ENCODE data around the gene LRP11.

Gene LRP11

GRCh38 chr6:149904661-149905370 lies 40.7 kb upstream of the LRP11 start:
- H3K4me2 ChIP-seq (ENCODE audit: low read length), result no peak overlapping the region
- H3K4me3 ChIP-seq (ENCODE audit: low read depth, low read length, poor library complexity, severe bottlenecking), result no peak overlapping the region
- no peak overlapping the region for H2AFZ ChIP-seq (ENCODE audit: low read length)
- H3K79me2 ChIP-seq (ENCODE audit: insufficient read depth, low read length), result no peaks in the 10 kb centered on the region
- no peaks in the 10 kb centered on the region for H3F3A ChIP-seq (ENCODE audit: insufficient read depth, low read length)
- H3K36me3 ChIP-seq (ENCODE audit: insufficient read depth, low read length), result no peaks in the 10 kb centered on the region
- H4K20me1 ChIP-seq (ENCODE audit: insufficient read depth, low read length), result no peaks in the 10 kb centered on the region
- H3K27ac ChIP-seq (ENCODE audit: low read depth, low read length, poor library complexity, severe bottlenecking), result no peak overlapping the region
- no peak overlapping the region for H3K9ac ChIP-seq (ENCODE audit: low read length)
- no peaks in the 10 kb centered on the region for H3K9me2 ChIP-seq (ENCODE audit: low read depth, low read length)
- H3K27me3 ChIP-seq (ENCODE audit: insufficient read depth, low read length), result no peaks in the 10 kb centered on the region; the same call in 1 of the 2 replicates
- H3K4me1 ChIP-seq (ENCODE audit: insufficient read depth, low read length, severe bottlenecking), result no peaks in the 10 kb centered on the region
- H3K9me3 ChIP-seq (ENCODE audit: low read length), result no peaks in the 10 kb centered on the region
- TF ChIP-seq CTCF (IDR thresholded peaks at IDR 0.05; ENCODE audit: low read length), result no peak
- no peak for TF ChIP-seq EZH2 (IDR thresholded peaks at IDR 0.05; ENCODE audit: borderline replicate concordance, low read length)

GRCh38 chr6:149903938-149904611 lies 39.9 kb upstream of the LRP11 start:
- Histone ChIP-seq H3K27me3 (ENCODE audit: insufficient read depth, low read length) (no peaks in the 10 kb centered on the region; the same call in 1 of the 2 replicates), H3K9me2 (ENCODE audit: low read depth, low read length) (no peaks in the 10 kb centered on the region), H3K36me3 (ENCODE audit: insufficient read depth, low read length) (no peaks in the 10 kb centered on the region), H3K4me3 (ENCODE audit: low read depth, low read length, poor library complexity, severe bottlenecking) (no peak overlapping the region), H2AFZ (ENCODE audit: low read length) (no peak overlapping the region), H3K9me3 (ENCODE audit: low read length) (no peaks in the 10 kb centered on the region), H3K4me2 (ENCODE audit: low read length) (no peak overlapping the region), H3K9ac (ENCODE audit: low read length) (no peak overlapping the region), H4K20me1 (ENCODE audit: insufficient read depth, low read length) (no peaks in the 10 kb centered on the region), H3K27ac (ENCODE audit: low read depth, low read length, poor library complexity, severe bottlenecking) (no peak overlapping the region), H3F3A (ENCODE audit: insufficient read depth, low read length) (no peaks in the 10 kb centered on the region), H3K4me1 (ENCODE audit: insufficient read depth, low read length, severe bottlenecking) (no peaks in the 10 kb centered on the region), H3K79me2 (ENCODE audit: insufficient read depth, low read length) (no peaks in the 10 kb centered on the region)
- TF ChIP-seq CTCF (IDR thresholded peaks at IDR 0.05; ENCODE audit: low read length) (no peak), EZH2 (IDR thresholded peaks at IDR 0.05; ENCODE audit: borderline replicate concordance, low read length) (no peak)

GRCh38 chr6:149901444-149902140 lies 37.4 kb upstream of the LRP11 start:
- Histone ChIP-seq H3K9me2 (ENCODE audit: low read depth, low read length) (no peaks in the 10 kb centered on the region), H3K9me3 (ENCODE audit: low read length) (no peaks in the 10 kb centered on the region), H2AFZ (ENCODE audit: low read length) (no peak overlapping the region), H3F3A (ENCODE audit: insufficient read depth, low read length) (no peaks in the 10 kb centered on the region), H3K4me2 (ENCODE audit: low read length) (no peak overlapping the region), H3K4me3 (ENCODE audit: low read depth, low read length, poor library complexity, severe bottlenecking) (no peak overlapping the region), H3K9ac (ENCODE audit: low read length) (no peak overlapping the region), H3K27ac (ENCODE audit: low read depth, low read length, poor library complexity, severe bottlenecking) (no peak overlapping the region), H3K36me3 (ENCODE audit: insufficient read depth, low read length) (no peaks in the 10 kb centered on the region), H3K27me3 (ENCODE audit: insufficient read depth, low read length) (no peaks in the 10 kb centered on the region; the same call in 1 of the 2 replicates), H3K79me2 (ENCODE audit: insufficient read depth, low read length) (no peaks in the 10 kb centered on the region), H4K20me1 (ENCODE audit: insufficient read depth, low read length) (no peaks in the 10 kb centered on the region), H3K4me1 (ENCODE audit: insufficient read depth, low read length, severe bottlenecking) (no peaks in the 10 kb centered on the region)
- TF ChIP-seq EZH2 (IDR thresholded peaks at IDR 0.05; ENCODE audit: borderline replicate concordance, low read length), result no peak
- TF ChIP-seq CTCF (IDR thresholded peaks at IDR 0.05; ENCODE audit: low read length), result no peak

Measured in OCI-LY1 (cell line).